Uterus (tissue), 4 donors: ENCODE measurements around the gene DNAJC6. TPM values are rescaled to one million over a fixed set of nuclear protein-coding genes. Genes with fewer than 3 reads are reported as not detected.
A peak's percentile ranks its signal among the peaks of the same experiment; 100 is the strongest.

Source experiments
- DNase-seq, 2 donors: peaks; one replicate each; pipeline ENCODE4 v3.0.0-alpha.2; 2019 to 2020
- H3K27ac ChIP-seq, 2 donors: fragments of 200-600 bp; sonication (generic); 1 replicate in 1 of 2; 2 replicates in 1 of 2; pipeline ENCODE4 v1.5.1; 2016 to 2018
- H3K27me3 ChIP-seq, 2 donors: fragments of 200-600 bp; sonication (generic); one replicate each; pipeline ENCODE4 v1.5.1; 2018 to 2019; ENCODE audit warnings: control low read depth in 1 of 2
- H3K36me3 ChIP-seq, 2 donors: fragments of 200-600 bp; sonication (generic); one replicate each; pipeline ENCODE4 v1.5.1; 2019; ENCODE audit warnings: control low read depth in 1 of 2
- H3K4me1 ChIP-seq, 2 donors: fragments of 200-600 bp; sonication (generic); one replicate each; pipeline ENCODE4 v1.5.1; 2018 to 2019; ENCODE audit warnings: control low read depth in 1 of 2
- H3K4me3 ChIP-seq, 2 donors: fragments of 200-600 bp; sonication (generic); 1 replicate in 1 of 2; 2 replicates in 1 of 2; pipeline ENCODE4 v1.5.1; 2018 to 2019; ENCODE audit warnings: mild to moderate bottlenecking in 1 of 2
- H3K9me3 ChIP-seq, 2 donors: fragments of 200-600 bp; sonication (generic); one replicate each; pipeline ENCODE4 v1.5.1; 2019; ENCODE audit warnings: control low read depth in 1 of 2
- CTCF ChIP-seq, 4 experiments: fragments of 200-600 bp in 2 of 4; fragments of 450-650 bp in 2 of 4; sonication (generic) in 2 of 4; IDR thresholded peaks; one replicate each; pipeline ENCODE4 v1.5.1; 2016 to 2019; ENCODE audit warnings: antibody characterized with exemption in 4 of 4, mild to moderate bottlenecking in 2 of 4, moderate library complexity in 1 of 4
- POLR2A ChIP-seq, 2 donors: fragments of 450-650 bp; IDR thresholded peaks; one replicate each; pipeline ENCODE4 v1.6.1; 2016; ENCODE audit warnings: antibody characterized with exemption in 2 of 2, mild to moderate bottlenecking in 1 of 2, moderate library complexity in 1 of 2
- intact Hi-C: fragments of 100-400 bp; cut with DNase I; formaldehyde crosslinking; loops from one replicate; pipeline ENCODE4 v1.15.1; 2023; ENCODE audit warnings: low total_unique reads
- total RNA-seq, 4 donors: library from RNA; depleted of rRNA in 3 of 4; stranded (reverse); fragments of >200 nt in 3 of 4; gene quantifications; one replicate each; pipeline versions ENCODE4 v1.1.0 to v1.2.4, GENCODE V29; 2014 to 2023
- donor health status: DM: yes; HTN: yes; CAD: no.

The DNAJC6 gene
- 10 to 100 TPM in 1 of 4 donors, 1 to 10 TPM in 3; 3.1 to 11.3 (median 4.2) TPM for total RNA-seq

- Histone ChIP-seq H3K27ac (no peak within 1 kb of the TSS), H3K4me1 (no peaks in the 10 kb centered on the region), H3K4me3 (peak within 1 kb of the TSS; percentile 8 to 11), H3K36me3 (no peaks in the 10 kb centered on the region), H3K27me3 (no peaks in the 10 kb centered on the region), H3K9me3 (no peaks in the 10 kb centered on the region)
- TF ChIP-seq CTCF (IDR thresholded peaks at IDR 0.05) (no peak), POLR2A (IDR thresholded peaks at IDR 0.05) (no peak)
- intact Hi-C loops, result no loop called here
- DNase-seq, result peak in 1 of 2 donors; percentile 41
Measured at GRCh38 chr1:65309304-65310077, at the start of gene DNAJC6. DNAJC6 (plus strand) TSS chr1:65309543; CDS start chr1:65309746, 203 bp downstream.

GRCh38 chr1:65259816-65260215, 49.5 kb upstream of the DNAJC6 start:
- H3K9me3 ChIP-seq, result no peaks in the 10 kb centered on the region
- no peak overlapping the region for H3K27ac ChIP-seq
- no peak for DNase-seq
- no peak overlapping the region for H3K4me3 ChIP-seq
- H3K4me1 ChIP-seq, result no peaks in the 10 kb centered on the region
- no peaks in the 10 kb centered on the region for H3K36me3 ChIP-seq
- TF ChIP-seq CTCF (IDR thresholded peaks at IDR 0.05), result no peak
- TF ChIP-seq POLR2A (IDR thresholded peaks at IDR 0.05), result no peak
- intact Hi-C loops, result no loop called here
- no peaks in the 10 kb centered on the region for H3K27me3 ChIP-seq

- no peak overlapping the region for H3K4me3 ChIP-seq
- H3K27me3 ChIP-seq, result no peaks in the 10 kb centered on the region
- no peaks in the 10 kb centered on the region for H3K9me3 ChIP-seq
- H3K36me3 ChIP-seq, result no peaks in the 10 kb centered on the region
- TF ChIP-seq POLR2A (IDR thresholded peaks at IDR 0.05) (no peak), CTCF (IDR thresholded peaks at IDR 0.05) (no peak)
- intact Hi-C loops, result no loop called here
- H3K27ac ChIP-seq, result no peak overlapping the region
- H3K4me1 ChIP-seq, result no peaks in the 10 kb centered on the region
- no peak for DNase-seq
Measured at GRCh38 chr1:65260851-65261473, 48.4 kb upstream of the DNAJC6 start.

- Histone ChIP-seq H3K27me3 (no peaks in the 10 kb centered on the region), H3K27ac (no peak overlapping the region), H3K36me3 (no peaks in the 10 kb centered on the region), H3K9me3 (no peaks in the 10 kb centered on the region), H3K4me1 (no peaks in the 10 kb centered on the region), H3K4me3 (no peak overlapping the region)
- DNase-seq, result no peak
- TF ChIP-seq CTCF (IDR thresholded peaks at IDR 0.05), result no peak
- no peak for TF ChIP-seq POLR2A (IDR thresholded peaks at IDR 0.05)
- intact Hi-C loops, result no loop called here
Measured at GRCh38 chr1:65263286-65263685, 46.1 kb upstream of the DNAJC6 start.

- TF ChIP-seq POLR2A (IDR thresholded peaks at IDR 0.05) (no peak), CTCF (IDR thresholded peaks at IDR 0.05) (no peak)
- no peak for DNase-seq
- no peaks in the 10 kb centered on the region for H3K9me3 ChIP-seq
- no peak overlapping the region for H3K27ac ChIP-seq
- no peaks in the 10 kb centered on the region for H3K4me1 ChIP-seq
- intact Hi-C loops, result no loop called here
- H3K36me3 ChIP-seq, result no peaks in the 10 kb centered on the region
- no peaks in the 10 kb centered on the region for H3K27me3 ChIP-seq
- no peak overlapping the region for H3K4me3 ChIP-seq
Measured at GRCh38 chr1:65264197-65264929, 45.0 kb upstream of the DNAJC6 start.
